Measurements from ENCODE around the gene IGSF8. TPM values are rescaled to one million over a fixed set of nuclear protein-coding genes. Genes with fewer than 3 reads are reported as not detected.

The IGSF8 gene
- total RNA-seq, 1 experiment from 2014 or later = 101 TPM

DNA sequence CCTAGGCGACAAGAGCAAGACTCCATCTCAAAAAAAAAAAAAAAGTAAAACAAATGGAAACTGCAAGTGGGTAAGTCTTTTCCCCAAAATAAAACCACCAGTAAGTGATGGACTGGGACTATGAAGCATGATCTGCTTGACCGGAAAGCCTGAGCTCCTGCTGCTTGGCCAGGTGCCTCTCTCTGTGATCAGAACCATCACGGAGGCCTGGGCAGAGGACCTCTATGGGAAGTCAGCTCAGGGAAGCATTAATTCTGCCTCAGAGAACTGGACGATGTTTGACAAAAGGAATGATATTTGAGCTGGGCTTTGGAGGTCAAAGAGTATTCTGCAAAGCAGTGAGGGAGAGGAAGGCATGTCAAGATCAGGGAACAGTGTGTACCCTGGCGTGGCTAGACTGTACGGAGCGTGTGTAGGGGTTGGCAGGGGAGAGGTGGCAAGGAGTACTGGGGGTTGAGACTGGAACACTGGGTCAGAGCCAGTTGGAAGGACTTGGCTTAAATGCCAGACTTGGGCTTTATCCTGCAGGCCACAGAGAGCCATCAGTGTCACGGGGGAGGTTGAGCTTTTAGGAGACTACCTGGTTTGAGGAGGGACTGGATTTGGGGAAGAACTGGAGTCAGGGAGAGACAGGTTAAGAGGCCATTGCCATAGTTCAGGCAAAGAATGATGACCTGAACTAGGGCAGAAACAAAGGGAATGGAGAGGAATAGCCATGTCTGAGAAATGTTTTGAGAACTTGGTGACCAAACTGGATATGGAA, 33.6 kb upstream of the IGSF8 start:
- DNase-seq (ENCODE audit: low spot score) (no peak), ATAC-seq (no peak)
- Mint-ChIP-seq H3K27ac (no peak overlapping the region), H3K4me1 (peaks cover 5% of the 10 kb centered on the region; the same call in 1 of the 2 replicates), H3K4me3 (no peak overlapping the region), H3K27me3 (ENCODE audit: low read depth) (no peaks in the 10 kb centered on the region), H3K9me3 (no peaks in the 10 kb centered on the region), H3K36me3 (peaks cover 39% of the 10 kb centered on the region)
- ChIA-PET POLR2A (no interaction called here), CTCF (interaction anchor here (1.3 to 2.0 kb wide), 3 partner anchors 16 to 88 kb away, joined by 3 to 6 read pairs (median 4); no protein-coding TSS in a partner anchor)
- TF ChIP-seq GRHL2 (CRISPR knock-in tag; IDR thresholded peaks at IDR 0.05; ENCODE audit: insufficient replicate concordance, severe bottlenecking) = no peak
- no peak for TF ChIP-seq HMGA2 (CRISPR knock-in tag; IDR thresholded peaks at IDR 0.05)
- TF ChIP-seq, protein P1, sequence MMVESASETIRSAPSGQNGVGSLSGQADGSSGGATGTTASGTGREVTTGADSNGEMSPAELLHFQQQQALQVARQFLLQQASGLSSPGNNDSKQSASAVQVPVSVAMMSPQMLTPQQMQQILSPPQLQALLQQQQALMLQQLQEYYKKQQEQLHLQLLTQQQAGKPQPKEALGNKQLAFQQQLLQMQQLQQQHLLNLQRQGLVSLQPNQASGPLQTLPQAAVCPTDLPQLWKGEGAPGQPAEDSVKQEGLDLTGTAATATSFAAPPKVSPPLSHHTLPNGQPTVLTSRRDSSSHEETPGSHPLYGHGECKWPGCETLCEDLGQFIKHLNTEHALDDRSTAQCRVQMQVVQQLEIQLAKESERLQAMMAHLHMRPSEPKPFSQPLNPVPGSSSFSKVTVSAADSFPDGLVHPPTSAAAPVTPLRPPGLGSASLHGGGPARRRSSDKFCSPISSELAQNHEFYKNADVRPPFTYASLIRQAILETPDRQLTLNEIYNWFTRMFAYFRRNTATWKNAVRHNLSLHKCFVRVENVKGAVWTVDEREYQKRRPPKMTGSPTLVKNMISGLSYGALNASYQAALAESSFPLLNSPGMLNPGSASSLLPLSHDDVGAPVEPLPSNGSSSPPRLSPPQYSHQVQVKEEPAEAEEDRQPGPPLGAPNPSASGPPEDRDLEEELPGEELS (CRISPR knock-in tag; IDR thresholded peaks at IDR 0.05) = no peak
- TF ChIP-seq TP53 (CRISPR knock-in tag; IDR thresholded peaks at IDR 0.05) = no peak
- TF ChIP-seq SMAD4 (CRISPR knock-in tag; IDR thresholded peaks at IDR 0.05) = no peak
- TF ChIP-seq NR3C1 (CRISPR knock-in tag; conservative IDR thresholded peaks at IDR 0.05; ENCODE audit: low read depth) = no peak
- TF ChIP-seq, protein P2, sequence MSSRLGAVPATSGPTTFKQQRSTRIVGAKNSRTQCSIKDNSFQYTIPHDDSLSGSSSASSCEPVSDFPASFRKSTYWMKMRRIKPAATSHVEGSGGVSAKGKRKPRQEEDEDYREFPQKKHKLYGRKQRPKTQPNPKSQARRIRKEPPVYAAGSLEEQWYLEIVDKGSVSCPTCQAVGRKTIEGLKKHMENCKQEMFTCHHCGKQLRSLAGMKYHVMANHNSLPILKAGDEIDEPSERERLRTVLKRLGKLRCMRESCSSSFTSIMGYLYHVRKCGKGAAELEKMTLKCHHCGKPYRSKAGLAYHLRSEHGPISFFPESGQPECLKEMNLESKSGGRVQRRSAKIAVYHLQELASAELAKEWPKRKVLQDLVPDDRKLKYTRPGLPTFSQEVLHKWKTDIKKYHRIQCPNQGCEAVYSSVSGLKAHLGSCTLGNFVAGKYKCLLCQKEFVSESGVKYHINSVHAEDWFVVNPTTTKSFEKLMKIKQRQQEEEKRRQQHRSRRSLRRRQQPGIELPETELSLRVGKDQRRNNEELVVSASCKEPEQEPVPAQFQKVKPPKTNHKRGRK (CRISPR knock-in tag; IDR thresholded peaks at IDR 0.05; ENCODE audit: borderline replicate concordance) = no peak
- no peak for TF ChIP-seq CREM (CRISPR knock-in tag; IDR thresholded peaks at IDR 0.05)

DNA sequence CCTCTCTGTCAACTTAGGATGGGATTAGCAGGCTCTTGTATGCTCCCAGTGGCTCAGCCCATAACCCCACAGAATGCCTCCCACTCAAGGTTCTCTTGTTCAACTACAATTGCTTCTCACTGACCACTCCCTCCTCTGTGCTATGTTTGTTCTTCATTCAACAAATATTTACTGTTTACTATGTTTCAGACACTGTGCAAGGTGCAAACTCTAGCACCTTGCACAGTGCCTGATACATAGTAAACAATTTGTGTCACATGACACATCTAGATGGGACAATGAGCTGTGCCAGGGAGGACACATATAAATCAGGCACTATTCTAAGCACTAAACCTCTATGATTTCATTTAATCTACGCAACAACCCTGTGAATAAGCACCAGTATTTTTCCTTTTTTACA, 32.5 kb upstream of the IGSF8 start:
- ATAC-seq (no peak), DNase-seq (ENCODE audit: low spot score) (no peak)
- Mint-ChIP-seq H3K27me3 (ENCODE audit: low read depth) (no peaks in the 10 kb centered on the region), H3K4me3 (no peak overlapping the region), H3K27ac (no peak overlapping the region), H3K36me3 (peaks cover 38% of the 10 kb centered on the region), H3K4me1 (peaks cover 5% of the 10 kb centered on the region; the same call in 1 of the 2 replicates), H3K9me3 (no peaks in the 10 kb centered on the region)
- CTCF ChIA-PET = interaction anchor here (0.7 to 2.0 kb wide), 4 partner anchors 15 to 121 kb away, joined by 3 to 6 read pairs (median 4); no protein-coding TSS in a partner anchor
- TF ChIP-seq ETV6 (CRISPR knock-in tag; IDR thresholded peaks at IDR 0.05) = no peak
- TF ChIP-seq ZNF396 (CRISPR knock-in tag; IDR thresholded peaks at IDR 0.05; ENCODE audit: borderline replicate concordance) = no peak
- TF ChIP-seq, protein P2 (CRISPR knock-in tag; IDR thresholded peaks at IDR 0.05; ENCODE audit: borderline replicate concordance) = no peak
- no peak for TF ChIP-seq ZNF121 (CRISPR knock-in tag; IDR thresholded peaks at IDR 0.05)
- no peak for TF ChIP-seq TEAD4 (CRISPR knock-in tag; IDR thresholded peaks at IDR 0.05)
- TF ChIP-seq, protein P3, sequence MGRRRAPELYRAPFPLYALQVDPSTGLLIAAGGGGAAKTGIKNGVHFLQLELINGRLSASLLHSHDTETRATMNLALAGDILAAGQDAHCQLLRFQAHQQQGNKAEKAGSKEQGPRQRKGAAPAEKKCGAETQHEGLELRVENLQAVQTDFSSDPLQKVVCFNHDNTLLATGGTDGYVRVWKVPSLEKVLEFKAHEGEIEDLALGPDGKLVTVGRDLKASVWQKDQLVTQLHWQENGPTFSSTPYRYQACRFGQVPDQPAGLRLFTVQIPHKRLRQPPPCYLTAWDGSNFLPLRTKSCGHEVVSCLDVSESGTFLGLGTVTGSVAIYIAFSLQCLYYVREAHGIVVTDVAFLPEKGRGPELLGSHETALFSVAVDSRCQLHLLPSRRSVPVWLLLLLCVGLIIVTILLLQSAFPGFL (CRISPR knock-in tag; IDR thresholded peaks at IDR 0.05; ENCODE audit: borderline replicate concordance) = no peak
- no peak for TF ChIP-seq ZNF317 (CRISPR knock-in tag; IDR thresholded peaks at IDR 0.05; ENCODE audit: borderline replicate concordance, low read depth)
- TF ChIP-seq, protein P4, sequence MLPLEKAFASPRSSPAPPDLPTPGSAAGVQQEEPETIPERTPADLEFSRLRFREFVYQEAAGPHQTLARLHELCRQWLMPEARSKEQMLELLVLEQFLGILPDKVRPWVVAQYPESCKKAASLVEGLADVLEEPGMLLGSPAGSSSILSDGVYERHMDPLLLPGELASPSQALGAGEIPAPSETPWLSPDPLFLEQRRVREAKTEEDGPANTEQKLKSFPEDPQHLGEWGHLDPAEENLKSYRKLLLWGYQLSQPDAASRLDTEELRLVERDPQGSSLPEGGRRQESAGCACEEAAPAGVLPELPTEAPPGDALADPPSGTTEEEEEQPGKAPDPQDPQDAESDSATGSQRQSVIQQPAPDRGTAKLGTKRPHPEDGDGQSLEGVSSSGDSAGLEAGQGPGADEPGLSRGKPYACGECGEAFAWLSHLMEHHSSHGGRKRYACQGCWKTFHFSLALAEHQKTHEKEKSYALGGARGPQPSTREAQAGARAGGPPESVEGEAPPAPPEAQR (CRISPR knock-in tag; IDR thresholded peaks at IDR 0.05) = no peak
- TF ChIP-seq FOXJ3 (CRISPR knock-in tag; IDR thresholded peaks at IDR 0.05; ENCODE audit: borderline replicate concordance) = no peak
- TF ChIP-seq, protein P5, sequence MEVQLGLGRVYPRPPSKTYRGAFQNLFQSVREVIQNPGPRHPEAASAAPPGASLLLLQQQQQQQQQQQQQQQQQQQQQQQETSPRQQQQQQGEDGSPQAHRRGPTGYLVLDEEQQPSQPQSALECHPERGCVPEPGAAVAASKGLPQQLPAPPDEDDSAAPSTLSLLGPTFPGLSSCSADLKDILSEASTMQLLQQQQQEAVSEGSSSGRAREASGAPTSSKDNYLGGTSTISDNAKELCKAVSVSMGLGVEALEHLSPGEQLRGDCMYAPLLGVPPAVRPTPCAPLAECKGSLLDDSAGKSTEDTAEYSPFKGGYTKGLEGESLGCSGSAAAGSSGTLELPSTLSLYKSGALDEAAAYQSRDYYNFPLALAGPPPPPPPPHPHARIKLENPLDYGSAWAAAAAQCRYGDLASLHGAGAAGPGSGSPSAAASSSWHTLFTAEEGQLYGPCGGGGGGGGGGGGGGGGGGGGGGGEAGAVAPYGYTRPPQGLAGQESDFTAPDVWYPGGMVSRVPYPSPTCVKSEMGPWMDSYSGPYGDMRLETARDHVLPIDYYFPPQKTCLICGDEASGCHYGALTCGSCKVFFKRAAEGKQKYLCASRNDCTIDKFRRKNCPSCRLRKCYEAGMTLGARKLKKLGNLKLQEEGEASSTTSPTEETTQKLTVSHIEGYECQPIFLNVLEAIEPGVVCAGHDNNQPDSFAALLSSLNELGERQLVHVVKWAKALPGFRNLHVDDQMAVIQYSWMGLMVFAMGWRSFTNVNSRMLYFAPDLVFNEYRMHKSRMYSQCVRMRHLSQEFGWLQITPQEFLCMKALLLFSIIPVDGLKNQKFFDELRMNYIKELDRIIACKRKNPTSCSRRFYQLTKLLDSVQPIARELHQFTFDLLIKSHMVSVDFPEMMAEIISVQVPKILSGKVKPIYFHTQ (CRISPR knock-in tag; IDR thresholded peaks at IDR 0.05) = no peak
- TF ChIP-seq TCF7 (CRISPR knock-in tag; IDR thresholded peaks at IDR 0.05; ENCODE audit: low read depth) = no peak
- TF ChIP-seq NR1H2 (CRISPR knock-in tag; IDR thresholded peaks at IDR 0.05) = no peak
- no peak for TF ChIP-seq PRRX2 (CRISPR knock-in tag; IDR thresholded peaks at IDR 0.05)
- TF ChIP-seq ZNF671 (CRISPR knock-in tag; IDR thresholded peaks at IDR 0.05) = no peak
- no peak for TF ChIP-seq CREB1 (CRISPR knock-in tag; IDR thresholded peaks at IDR 0.05)
- POLR2A ChIA-PET = no interaction called here

All from WTC11 (cell line).